Stimulated activated CD8-positive, alpha-beta memory T cell treated with anti-CD3 and anti-CD28 coated beads, Interleukin-15, amount 100 ng/mL, for 1 hour (primary cell): Measurements from ENCODE around the gene HSPBP1.
"Not testable (repeated sequence)": the region's sequence is repeated elsewhere in the genome, so short reads cannot be mapped to it uniquely, and the experiment has no call there.

Experiments
- DNase-seq: peaks from one replicate; pipeline ENCODE4 v3.0.0-alpha.2; 2020; ENCODE audit warnings: low read depth

Gene HSPBP1, protein sequence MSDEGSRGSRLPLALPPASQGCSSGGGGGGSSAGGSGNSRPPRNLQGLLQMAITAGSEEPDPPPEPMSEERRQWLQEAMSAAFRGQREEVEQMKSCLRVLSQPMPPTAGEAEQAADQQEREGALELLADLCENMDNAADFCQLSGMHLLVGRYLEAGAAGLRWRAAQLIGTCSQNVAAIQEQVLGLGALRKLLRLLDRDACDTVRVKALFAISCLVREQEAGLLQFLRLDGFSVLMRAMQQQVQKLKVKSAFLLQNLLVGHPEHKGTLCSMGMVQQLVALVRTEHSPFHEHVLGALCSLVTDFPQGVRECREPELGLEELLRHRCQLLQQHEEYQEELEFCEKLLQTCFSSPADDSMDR

DNA sequence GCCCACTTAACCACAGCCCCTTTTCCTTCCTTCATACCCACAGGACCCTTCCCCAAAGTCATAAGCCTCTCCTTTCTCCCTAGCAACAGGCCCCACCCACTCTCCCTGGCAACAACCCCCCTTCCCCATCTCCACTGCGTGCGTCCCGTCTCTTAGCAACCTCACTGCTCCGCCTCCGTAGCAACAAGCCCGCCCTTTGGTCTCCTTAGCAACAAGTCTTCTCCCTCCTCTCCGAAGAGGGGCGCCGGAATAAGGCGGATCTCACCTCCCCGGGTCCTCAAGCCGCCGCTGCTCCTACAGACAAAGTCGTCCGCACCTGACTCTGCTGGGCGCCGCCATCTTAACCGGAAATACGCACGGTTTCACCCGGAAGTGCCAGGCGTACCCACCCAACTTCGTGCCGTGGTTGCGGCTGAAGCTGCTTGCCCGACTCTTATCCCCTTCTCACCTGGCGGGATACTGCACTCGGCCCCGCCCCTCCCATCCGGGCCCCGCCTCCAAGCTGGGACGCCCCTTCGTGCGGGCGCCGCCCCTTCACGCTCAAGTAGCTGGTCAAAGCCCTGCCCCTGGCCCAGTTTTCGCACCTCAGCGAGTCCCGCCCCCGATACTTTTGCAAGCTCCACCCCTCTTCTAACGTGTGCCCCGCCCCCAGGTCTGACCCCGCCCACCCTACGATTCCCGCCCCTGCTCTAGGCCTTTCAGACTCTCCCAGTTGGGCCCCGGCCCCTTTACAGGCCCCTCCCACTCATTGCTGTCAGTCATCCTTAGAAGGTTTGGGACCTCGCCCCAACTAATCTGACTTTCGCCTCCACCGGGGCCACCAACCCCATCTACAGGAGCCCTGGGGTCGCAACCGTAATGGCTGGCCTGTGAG is at the start of gene HSPBP1:
HSPBP1 (minus strand) TSS at position 341 of the 874 bp plus-strand sequence. CDS start 502 bp downstream, outside the sequence.
- peak; percentile 84 for DNase-seq

DNA sequence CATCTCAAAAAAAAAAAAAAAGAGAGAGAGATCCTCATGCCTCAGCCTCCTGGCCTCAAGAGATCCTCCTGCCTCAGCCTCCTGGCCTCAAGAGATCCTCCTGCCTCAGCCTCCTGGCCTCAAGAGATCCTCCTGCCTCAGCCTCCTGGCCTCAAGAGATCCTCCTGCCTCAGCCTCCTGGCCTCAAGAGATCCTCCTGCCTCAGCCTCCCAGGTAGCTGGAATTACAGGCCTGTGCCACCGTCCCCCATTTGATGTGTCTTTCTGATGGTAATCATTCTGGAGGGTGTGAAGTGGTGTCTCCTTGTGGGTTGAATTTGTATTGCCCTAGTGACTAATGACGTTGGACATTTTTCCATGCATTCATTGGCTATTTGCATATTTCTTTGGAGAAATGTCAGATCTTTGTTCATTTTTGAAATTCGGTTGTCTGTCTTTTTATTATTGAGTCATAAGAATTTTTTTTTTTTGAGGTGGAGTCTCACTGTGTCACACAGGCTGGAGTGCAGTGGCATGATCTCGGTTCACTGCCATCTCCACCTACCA is 48.9 kb upstream of the HSPBP1 start:
- not testable (repeated sequence) for DNase-seq

DNA sequence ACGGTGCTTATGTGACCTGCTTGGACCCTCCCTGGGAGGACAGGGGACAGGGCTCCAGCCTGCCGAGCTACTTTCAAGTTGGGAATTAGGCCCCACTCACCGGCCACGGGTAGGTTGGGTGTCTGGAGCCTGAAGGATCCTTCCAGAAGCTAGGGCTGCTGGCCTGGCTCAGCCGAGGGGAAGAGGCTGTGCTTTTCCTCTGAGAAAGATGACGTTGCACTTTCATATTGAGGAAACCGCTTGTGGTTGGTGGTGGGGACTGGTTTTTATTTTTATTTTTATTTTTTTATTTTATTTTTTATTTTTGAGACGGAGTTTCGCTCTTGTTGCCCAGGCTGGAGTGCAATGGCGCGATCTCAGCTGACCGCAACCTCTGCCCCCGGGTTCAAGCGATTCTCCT is 45.3 kb upstream of the HSPBP1 start, which contains the start of gene TMEM150B:
TMEM150B (minus strand) TSS at position 170 of the 400 bp plus-strand sequence. CDS start 4,305 bp downstream, outside the sequence.
- DNase-seq, result no peak

DNA sequence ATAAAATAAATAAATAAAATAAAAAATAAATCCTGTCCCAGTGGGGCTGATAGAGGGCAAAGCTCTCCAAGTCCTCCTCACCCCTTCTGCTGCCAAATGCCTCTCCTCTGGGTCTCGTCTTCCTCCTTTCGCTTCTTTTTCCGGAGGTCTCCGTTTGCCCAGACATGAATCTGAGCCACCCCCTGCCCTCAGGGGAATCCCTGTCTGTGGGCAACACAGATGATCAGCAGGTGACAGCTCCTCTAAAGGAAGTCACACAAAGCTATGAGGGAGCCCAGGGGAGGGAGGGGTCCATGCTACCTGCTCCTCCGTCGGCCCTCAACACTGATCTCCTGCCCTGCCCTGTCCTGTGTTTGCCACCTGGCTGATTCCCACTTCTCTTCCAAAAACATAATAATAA is 44.8 kb upstream of the HSPBP1 start:
- DNase-seq, result no peak

DNA sequence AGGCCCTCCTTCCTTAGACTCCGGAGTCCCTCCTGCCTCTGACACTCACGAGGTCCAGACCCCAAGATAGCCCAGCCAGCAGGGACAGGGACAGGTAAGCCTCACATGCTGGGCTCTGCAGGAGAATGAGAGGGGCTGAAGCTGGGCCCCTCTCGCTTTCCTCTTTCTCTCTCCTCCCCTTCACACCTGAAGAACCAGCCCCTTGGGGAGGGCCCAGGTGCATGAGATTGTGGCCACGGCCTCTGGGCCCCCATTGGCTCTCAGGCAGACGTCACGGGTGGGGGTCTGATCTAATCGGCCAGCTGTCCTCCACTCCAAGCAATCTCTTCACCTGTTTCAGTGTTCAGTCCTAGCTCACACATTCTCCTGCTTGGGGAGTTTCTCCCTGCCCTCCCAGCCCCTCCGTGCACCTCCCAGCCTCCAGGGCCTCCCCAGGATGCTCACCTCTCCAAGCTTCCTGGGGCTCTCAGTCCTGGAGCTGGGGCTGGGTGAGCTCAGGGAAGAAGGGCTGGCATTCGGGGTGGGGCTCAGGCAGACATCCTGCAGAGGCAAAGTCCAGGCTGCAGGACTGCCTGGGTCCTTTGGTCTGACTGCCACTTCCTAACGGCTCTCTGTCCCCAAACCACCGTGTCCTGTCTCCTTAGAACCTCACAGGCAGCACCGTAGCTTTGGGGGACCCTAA is 42.4 kb upstream of the HSPBP1 start:
- DNase-seq, result no peak

DNA sequence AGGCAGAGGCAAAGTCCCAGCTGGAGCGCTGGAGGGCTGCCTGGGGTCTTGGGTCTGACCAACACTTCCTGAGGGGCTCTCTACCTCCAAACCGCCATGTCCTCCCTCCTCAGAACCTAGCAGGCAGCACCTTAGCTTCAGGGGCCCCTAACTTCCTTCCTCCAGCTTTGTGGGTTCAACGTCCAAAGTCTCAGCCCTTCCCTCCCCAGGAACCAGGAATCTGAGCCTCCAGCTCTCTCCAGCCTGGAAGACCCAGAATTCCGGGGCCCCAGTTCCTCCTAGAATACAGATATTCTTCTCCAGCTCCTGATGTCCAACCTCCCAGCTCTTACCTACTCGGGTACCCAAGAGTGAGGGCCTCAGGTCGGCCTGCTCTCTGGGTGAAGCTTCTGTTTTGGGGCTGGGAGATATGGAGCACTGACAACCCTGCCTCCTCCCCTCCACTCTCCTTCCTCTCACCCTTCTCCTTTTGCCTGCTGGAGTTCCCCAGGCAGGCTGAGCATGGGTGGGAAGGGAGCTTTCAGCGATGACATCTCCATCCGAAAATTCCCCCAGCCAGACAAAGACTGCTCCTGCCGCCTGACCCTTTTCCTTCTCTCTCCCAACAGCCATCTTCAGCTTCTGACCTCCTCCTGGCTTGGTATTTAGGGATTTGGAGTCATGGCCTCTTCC is 41.7 kb upstream of the HSPBP1 start:
- no peak for DNase-seq

DNA sequence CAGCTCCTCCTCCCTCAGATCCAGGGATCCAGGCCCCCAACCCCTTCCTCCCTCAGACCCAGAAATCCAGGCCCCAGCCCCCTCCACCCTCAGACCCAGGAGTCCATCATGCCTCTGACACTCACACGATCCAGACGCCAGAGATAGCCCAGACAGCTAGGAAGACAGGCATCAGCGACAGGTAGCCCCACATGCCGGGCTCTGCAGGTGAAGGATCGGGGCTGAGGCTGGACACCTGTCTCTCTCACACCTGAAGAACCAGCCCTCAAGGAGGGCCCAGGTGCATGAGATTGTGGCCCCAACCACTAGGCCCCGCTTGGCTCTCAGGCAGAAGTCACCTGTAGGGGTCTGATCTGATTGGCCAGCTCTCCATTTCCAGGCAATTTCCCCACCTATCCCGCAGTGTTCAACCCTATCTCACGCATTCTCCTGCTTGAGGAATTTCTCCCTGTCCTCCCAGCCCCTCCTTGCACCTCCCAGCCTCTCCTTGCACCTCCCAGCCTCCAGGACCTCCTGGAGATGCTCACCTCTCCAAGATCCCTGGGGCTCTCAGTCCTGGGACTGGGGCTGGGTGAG is 41.0 kb upstream of the HSPBP1 start:
- DNase-seq, result no peak

DNA sequence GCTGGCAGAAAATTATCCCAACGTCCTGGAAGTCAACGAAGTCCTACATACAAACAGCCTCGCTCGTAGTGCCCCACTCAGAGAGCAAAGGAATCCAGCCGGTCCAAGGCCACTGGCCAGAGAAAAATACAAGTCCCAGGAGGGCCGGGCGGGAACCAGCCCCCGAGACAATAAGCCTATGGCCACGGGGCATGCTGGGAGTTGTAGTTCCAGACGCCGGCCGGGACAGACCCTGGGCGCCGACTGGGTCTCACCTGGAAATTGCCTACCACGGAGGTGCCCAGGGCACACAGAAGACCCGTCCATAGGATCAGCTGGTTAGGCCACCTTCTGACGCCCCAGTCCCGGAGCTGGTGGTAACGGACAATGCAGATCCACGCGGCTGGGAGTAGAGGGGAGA is 39.9 kb upstream of the HSPBP1 start:
- no peak for DNase-seq

DNA sequence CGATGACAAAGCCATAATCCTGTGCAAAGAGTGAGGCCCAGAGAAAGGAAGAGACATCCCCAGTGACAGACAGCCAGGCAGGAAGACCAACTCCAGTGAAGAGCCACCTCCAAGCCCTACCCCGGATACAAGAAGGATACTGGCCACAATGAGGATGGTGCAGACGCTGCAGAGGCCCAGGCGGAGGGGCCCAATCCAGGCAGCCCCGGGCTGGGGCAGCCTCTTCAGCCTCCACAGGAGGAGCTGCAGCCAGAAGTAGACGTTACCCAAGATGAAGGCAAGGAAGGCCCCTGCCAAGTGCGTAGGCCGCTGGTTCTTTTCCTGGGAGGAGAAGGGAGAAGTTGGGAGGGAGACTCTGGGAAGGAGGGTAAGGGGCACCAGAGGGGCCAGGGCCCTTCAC is 36.7 kb upstream of the HSPBP1 start:
- no peak for DNase-seq

DNA sequence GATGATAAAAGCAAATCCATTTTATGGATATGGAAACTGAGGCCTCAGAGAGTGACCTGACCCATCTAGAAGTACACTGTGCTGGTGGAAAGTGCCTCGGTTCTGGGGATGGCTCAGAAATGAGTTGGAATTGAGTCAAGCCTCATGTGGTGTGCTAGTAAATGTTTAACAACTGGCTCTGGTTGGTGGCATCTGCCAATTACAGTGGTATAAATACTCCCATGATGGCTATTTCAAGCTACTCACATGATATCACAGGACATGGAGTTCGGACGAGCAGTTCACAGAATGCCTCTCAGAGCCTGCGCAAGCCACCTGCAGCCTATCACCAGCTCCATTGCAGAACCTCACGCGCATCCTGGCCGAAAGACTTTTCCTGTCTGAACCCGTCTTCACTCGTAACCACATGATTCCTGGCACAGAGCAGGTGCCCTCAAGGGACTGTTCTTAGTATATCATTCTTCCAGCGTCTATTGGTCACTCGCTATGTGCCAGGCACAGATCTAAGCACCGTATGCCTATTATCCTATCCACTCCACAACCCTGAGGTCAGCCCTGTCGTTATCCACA is 36.1 kb upstream of the HSPBP1 start:
- DNase-seq, result no peak

DNA sequence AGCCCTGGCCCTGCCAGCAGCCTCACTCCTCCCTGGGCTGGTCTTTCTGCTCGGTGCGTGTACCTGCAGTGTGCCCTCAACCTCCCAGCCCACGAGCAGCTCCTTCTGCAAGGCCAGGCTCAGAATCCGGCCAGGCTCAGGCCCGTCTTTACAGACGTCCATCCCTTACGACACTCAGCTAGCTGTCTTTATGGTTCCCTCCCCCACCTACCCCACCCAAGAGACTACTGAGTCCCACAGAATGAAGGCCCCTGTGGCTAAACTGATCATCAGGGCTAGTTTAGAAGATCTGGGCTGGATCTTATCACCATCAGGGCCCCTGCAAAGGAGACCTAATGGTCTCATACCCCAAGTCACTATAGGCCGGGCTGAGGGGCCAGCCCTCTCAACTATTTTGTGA is 34.5 kb upstream of the HSPBP1 start:
- DNase-seq, result no peak

DNA sequence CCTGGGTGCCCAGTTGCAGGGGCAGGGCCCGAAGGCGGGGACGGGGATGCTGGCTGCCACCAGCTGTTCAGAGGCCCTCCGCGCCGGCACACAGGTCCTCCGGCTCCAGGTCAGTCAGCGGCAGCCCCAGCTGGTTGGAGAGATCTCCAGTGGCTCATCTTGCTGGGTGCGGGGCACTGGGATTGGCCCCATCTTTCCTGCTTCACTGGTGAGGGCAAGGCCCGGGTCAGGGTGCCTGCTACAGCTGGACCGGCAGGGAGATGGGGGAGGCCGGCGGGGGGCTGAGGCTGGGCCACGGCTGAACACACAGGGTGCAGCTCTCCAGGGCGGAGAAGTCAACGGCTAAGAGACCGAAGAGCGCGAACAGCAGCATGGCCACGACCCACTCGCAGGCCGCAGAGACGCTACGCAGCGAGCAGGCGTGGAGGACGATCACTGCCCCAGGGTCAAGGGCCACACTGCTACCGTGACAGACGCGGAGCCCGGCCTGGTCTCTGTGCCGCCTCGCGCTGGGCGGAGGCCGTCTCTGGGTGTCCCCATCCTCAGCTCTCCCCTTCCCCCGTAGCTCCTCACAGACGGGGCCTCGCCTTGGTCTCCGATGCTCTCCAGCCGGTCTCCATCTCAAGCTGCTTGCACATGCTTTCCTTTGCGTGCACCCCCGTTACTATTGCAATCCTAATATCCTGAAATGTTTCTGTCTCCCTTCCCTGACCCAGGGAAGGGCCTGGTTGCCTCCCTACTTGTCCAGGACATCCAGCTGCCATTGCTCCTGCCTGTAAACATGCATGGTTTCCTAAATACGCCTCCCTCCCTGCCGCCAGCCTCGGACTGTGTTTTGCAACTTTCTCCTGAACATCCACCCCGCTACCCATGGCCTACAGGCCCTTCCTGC is 33.0 kb upstream of the HSPBP1 start:
- DNase-seq, result no peak

DNA sequence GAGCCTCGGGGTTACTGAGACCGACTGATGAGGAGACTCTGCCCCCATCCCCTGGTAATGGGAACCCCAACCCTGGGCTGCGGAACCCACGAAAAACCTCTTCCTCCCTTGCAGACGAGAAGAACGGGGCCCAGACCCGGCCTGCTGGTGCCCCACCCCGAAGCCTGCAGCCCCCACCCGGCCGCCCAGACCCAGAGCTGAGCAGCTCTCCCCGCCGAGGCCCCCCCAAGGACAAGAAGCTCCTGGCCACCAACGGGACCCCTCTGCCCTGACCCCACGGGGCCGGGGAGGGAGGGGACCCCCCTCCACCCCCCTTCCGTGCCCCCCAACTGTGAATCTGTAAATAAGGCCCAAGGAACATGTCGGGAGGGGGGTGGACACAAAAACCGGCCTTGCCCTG is 31.9 kb upstream of the HSPBP1 start:
- DNase-seq, result no peak

DNA sequence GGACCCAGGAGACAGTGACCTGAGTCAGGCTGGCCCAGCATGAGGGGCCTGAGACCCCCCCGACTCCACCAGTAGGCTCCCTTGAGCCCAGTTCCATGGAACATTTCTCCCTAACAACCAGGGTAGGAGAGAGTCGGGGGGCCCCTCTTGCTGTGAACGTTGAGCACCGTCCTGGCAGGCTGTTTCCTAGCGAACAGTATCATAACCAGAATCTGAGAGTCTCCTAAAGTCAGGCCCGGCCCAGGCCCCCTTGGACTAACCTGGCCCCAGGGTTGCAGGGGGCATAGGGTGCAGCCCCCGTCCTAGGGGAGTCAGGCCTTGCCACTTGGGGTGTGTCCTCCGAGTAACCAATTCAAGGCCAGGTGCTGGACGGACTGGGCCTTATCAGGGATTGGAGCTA is 31.5 kb upstream of the HSPBP1 start:
- DNase-seq, result no peak

DNA sequence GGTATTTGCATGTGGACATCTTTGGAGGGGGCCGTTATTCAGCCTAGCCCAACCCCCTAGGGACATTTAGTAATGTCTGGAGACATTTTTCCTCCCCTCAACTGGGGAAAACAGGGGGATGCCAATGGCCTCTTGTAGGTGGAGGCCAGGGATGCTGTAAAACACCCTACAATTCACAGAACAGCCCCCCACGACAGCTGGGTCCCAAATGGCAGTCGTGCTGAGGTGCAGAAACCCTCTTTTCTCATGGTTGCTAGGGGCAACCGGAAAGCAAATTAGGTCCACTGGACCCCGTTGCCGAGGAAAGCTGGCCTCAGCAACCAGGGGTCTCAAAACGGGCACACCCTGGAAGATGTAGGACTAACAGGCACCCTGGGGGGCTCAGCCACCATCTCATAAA is 30.6 kb upstream of the HSPBP1 start:
- DNase-seq, result no peak

DNA sequence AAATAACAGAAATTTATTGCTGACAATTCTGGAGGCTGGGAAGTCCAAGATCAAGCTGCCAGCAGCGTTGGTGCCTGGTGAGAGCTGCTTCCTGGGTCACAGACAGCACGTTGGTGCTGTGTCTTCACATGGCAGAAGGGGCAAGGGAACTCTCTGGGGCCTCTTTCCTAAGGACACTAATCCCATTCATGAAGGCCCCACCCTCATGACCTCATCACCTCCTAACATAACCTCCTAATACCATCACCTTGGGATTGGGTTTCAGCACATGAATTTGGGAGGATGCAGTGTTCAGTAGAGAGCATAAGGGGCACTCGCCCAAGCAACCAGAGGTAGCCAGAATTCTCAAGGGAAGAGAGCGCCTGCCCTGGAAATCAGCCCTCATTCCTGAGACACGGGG is 29.5 kb upstream of the HSPBP1 start:
- no peak for DNase-seq

DNA sequence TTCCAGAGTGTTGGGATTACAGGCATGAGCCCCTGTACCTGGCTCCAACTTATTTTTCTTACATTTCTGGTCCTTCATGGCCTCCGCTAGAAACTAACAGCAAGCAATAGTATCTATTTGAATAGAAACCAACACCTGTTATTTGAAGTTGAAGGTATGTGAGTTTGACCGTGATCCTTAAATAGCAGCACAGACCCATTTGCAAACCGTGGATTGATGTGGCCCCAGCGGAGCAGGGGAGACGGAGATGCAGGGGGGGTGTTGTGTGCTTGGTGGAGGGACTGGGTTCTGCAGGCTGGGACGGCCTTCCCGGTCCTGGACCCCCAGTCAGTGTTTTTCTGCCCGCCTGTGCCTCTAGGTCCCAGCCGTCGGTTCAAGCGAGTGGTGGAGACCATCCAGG is 28.4 kb upstream of the HSPBP1 start:
- DNase-seq, result no peak

DNA sequence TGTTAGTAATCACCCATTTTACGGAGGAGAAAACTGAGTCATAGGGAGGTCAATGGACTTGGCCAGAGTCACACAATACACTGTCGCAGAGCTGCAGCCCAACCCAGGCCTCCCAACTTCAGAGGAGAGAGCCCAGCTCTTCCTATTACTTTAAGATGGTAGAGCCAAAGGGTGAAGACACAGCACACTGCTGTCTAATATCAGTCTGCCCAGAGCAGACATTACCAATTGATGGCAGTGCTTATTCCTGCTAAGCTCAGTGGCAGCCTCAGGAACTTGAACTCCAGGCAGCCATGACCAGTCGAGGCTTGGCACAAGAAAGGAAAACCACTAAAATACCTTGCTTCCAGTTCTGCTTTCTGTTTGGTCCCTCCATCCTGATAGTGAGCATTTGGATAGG is 26.8 kb upstream of the HSPBP1 start:
- no peak for DNase-seq

DNA sequence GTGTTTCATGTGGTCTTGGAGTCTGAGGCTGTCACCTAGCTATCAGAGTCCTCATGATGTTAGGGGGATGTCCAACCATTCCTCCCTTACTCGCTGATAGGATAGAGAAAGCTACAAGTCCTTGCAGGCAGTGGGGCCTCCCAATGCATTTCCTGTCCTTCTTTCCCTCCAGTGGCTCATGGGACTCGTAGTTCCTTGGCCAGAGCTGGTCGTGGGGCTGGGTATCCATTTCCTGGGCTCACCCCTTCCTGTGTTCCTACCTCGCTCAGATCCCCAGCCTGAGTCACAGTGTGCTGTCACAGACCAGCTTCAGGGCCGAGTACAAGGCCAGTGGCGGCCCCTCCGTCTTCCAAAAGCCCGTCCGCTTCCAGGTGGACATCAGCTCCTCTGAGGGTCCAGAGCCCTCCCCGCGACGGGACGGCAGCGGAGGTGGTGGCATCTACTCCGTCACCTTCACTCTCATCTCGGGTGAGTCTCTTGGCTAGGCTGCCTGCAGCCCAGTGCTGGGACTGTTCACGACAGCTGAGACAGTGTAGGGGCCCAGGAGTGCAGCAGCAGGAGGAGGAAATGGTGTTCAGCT is 26.2 kb upstream of the HSPBP1 start:
- DNase-seq, result no peak

DNA sequence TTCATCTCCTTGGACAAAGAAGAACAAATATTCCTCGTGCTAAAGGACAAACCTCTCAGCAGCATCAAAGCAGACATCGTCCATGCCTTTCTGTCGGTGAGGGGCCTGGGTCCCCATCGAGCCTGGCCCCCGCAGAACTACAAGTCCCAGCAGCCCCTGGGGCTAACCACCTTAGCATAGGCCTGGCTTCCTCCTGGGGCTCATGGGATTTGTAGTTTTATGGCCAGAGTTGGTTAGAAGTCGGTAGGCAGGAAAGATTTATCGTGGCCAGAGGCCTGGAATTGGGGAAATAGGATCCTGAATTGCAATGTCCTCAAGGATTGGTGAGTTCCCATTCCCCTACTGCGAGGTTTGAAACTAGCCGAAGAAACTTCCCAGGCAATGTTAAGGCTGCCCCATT is 25.6 kb upstream of the HSPBP1 start:
- DNase-seq, result no peak
